ENCODE results near the gene LHX8.
A peak's percentile ranks its signal among the peaks of the same experiment; 100 is the strongest.

DNA sequence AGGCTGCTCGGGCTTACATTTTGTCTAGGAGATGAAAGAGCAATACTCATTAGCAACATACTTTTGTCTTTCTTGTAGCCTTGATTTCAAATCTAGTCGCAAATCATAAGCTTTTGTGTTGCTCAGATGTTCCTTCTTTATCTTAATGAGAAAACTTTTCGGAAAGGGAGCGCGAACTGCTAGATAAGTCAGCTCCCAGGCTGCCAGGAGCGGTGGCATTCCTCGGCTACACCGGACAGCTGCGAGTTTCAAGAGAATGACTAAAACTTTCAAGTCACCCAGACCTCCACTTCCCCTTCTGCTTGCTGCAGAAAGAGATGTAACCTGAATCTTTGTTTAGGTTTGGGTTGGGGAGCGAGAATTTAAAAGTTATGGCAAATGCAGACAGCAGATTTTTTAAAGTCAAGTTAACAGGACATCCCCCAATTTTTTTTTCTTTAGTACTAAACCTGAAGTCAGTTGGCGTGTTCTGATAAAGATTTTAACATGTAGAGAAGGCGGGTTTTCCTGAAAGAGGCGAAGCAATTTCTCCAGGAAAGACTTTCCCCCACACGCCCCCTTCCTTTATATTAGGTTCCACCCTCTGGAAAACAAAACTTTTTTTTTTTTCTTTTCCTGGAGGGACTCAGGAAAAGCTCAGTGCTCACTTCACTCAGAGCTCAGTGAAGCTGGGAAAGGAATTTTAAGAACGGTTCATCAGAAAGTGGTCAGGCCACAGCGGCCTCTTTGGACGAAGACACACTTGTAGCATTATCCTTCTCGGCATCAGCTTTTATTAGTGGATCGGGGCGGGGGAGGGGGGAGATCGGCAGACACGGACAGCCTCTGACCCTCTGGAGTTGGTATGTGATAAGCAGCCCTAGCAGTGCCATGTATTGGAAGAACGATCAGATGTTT, at the start of gene LHX8:
- TF ChIP-seq POLR2A (IDR thresholded peaks at IDR 0.05; ENCODE audit: low read depth, low read length) (no peak), POLR2AphosphoS5 (IDR thresholded peaks at IDR 0.05; ENCODE audit: insufficient read depth, low read depth, low read length) (no peak), FOS (IDR thresholded peaks at IDR 0.05; ENCODE audit: borderline replicate concordance, insufficient read depth, low read length) (no peak), MAX (IDR thresholded peaks at IDR 0.05; ENCODE audit: insufficient read depth, insufficient read length) (no peak), EZH2 (IDR thresholded peaks at IDR 0.05; ENCODE audit: borderline replicate concordance, low read depth, low read length, severe bottlenecking) (peak; percentile 47), JUN (IDR thresholded peaks at IDR 0.05; ENCODE audit: borderline replicate concordance, insufficient read depth, insufficient read length, low read depth) (no peak), MYC (IDR thresholded peaks at IDR 0.05; ENCODE audit: low read depth, low read length) (no peak)
- TF ChIP-seq, protein P1, sequence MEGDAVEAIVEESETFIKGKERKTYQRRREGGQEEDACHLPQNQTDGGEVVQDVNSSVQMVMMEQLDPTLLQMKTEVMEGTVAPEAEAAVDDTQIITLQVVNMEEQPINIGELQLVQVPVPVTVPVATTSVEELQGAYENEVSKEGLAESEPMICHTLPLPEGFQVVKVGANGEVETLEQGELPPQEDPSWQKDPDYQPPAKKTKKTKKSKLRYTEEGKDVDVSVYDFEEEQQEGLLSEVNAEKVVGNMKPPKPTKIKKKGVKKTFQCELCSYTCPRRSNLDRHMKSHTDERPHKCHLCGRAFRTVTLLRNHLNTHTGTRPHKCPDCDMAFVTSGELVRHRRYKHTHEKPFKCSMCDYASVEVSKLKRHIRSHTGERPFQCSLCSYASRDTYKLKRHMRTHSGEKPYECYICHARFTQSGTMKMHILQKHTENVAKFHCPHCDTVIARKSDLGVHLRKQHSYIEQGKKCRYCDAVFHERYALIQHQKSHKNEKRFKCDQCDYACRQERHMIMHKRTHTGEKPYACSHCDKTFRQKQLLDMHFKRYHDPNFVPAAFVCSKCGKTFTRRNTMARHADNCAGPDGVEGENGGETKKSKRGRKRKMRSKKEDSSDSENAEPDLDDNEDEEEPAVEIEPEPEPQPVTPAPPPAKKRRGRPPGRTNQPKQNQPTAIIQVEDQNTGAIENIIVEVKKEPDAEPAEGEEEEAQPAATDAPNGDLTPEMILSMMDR (IDR thresholded peaks at IDR 0.05; ENCODE audit: extremely low read depth in 1 of 2, insufficient read depth in 1 of 2, low read depth in 1 of 2, low read length in 2 of 2): no peak
